HepG2 (cell line): ENCODE data around the gene STAT1. TPM values are rescaled to one million over a fixed set of nuclear protein-coding genes. Genes with fewer than 3 reads are reported as not detected.

Experiments
- BRD4 ChIP-seq: sonication (generic); formaldehyde crosslinking; IDR thresholded peaks from 2 replicates; pipeline ENCODE4 v1.4.0; 2020; ENCODE audit warnings: missing genetic modification reagents
- CBFB ChIP-seq: sonication (generic); formaldehyde crosslinking; IDR thresholded peaks from 2 replicates; pipeline ENCODE4 v1.4.0; 2020; ENCODE audit warnings: missing genetic modification reagents
- FLYWCH1 ChIP-seq: sonication (generic); formaldehyde crosslinking; IDR thresholded peaks from 2 replicates; pipeline ENCODE4 v1.8.1; 2023; ENCODE audit warnings: mild to moderate bottlenecking, missing genetic modification reagents
- MBD4 ChIP-seq: IDR thresholded peaks from 2 replicates; pipeline ENCODE4 v1.6.1; 2012; ENCODE audit warnings: low read length, inconsistent platforms, borderline replicate concordance
- MIER3 ChIP-seq: IDR thresholded peaks from 2 replicates; pipeline ENCODE4 v1.6.1; 2016; ENCODE audit warnings: missing compliant biosample characterization, borderline replicate concordance
- MTA3 ChIP-seq: sonication (generic); formaldehyde crosslinking; IDR thresholded peaks from 2 replicates; pipeline ENCODE4 v1.4.0; 2020; ENCODE audit warnings: missing genetic modification reagents
- ONECUT2 ChIP-seq: sonication (generic); formaldehyde crosslinking; IDR thresholded peaks from 2 replicates; pipeline ENCODE4 v1.4.0; 2020; ENCODE audit warnings: missing genetic modification reagents
- RFX3 ChIP-seq: IDR thresholded peaks from 2 replicates; pipeline ENCODE4 v1.6.1; 2016; ENCODE audit warnings: missing biosample characterization, missing genetic modification reagents
- SRY ChIP-seq: sonication (generic); formaldehyde crosslinking; IDR thresholded peaks from 2 replicates; pipeline ENCODE4 v1.8.0; 2022; ENCODE audit warnings: mild to moderate bottlenecking, missing genetic modification reagents
- TEAD2 ChIP-seq: sonication (generic); formaldehyde crosslinking; IDR thresholded peaks from 2 replicates; pipeline ENCODE4 v1.9.0; 2021; ENCODE audit warnings: missing genetic modification reagents
- TMF1 ChIP-seq: sonication (generic); formaldehyde crosslinking; IDR thresholded peaks from 2 replicates; pipeline ENCODE4 v1.8.1; 2022; ENCODE audit warnings: low read depth, missing genetic modification reagents
- ZBTB25 ChIP-seq: IDR thresholded peaks from 2 replicates; pipeline ENCODE4 v1.6.1; 2018; ENCODE audit warnings: missing genetic modification reagents
- ZFP41 ChIP-seq: sonication (generic); formaldehyde crosslinking; IDR thresholded peaks from 2 replicates; pipeline ENCODE4 v1.4.0; 2020; ENCODE audit warnings: mild to moderate bottlenecking, missing genetic modification reagents, borderline replicate concordance
- ZFX ChIP-seq: sonication (generic); formaldehyde crosslinking; IDR thresholded peaks from 2 replicates; pipeline ENCODE4 v1.4.0; 2020; ENCODE audit warnings: mild to moderate bottlenecking, low read depth, missing genetic modification reagents, moderate library complexity
- ZNF296 ChIP-seq: sonication (generic); formaldehyde crosslinking; conservative IDR thresholded peaks from 2 replicates; pipeline ENCODE4 v1.5.0; 2020; ENCODE audit warnings: mild to moderate bottlenecking, missing genetic modification reagents
- ZNF318 ChIP-seq: sonication (generic); formaldehyde crosslinking; IDR thresholded peaks from 2 replicates; pipeline ENCODE4 v1.4.0; 2020; ENCODE audit warnings: mild to moderate bottlenecking, missing genetic modification reagents
- ZNF34 ChIP-seq: sonication (generic); formaldehyde crosslinking; IDR thresholded peaks from 2 replicates; pipeline ENCODE4 v1.4.0; 2020; ENCODE audit warnings: mild to moderate bottlenecking, missing genetic modification reagents, borderline replicate concordance
- ZNF569 ChIP-seq: sonication (generic); formaldehyde crosslinking; IDR thresholded peaks from 2 replicates; pipeline ENCODE4 v1.5.0; 2020; ENCODE audit warnings: mild to moderate bottlenecking, missing genetic modification reagents, moderate library complexity, borderline replicate concordance
- ZNF674 ChIP-seq: sonication (generic); formaldehyde crosslinking; IDR thresholded peaks from 2 replicates; pipeline ENCODE4 v1.5.0; 2020; ENCODE audit warnings: low read depth, mild to moderate bottlenecking, missing genetic modification reagents
- ZNF737 ChIP-seq: sonication (generic); formaldehyde crosslinking; IDR thresholded peaks from 2 replicates; pipeline ENCODE4 v1.5.0; 2020; ENCODE audit warnings: missing genetic modification reagents, mild to moderate bottlenecking, borderline replicate concordance
- ZNF761 ChIP-seq: sonication (generic); formaldehyde crosslinking; conservative IDR thresholded peaks from 2 replicates; pipeline ENCODE4 v1.4.0; 2020; ENCODE audit warnings: mild to moderate bottlenecking, missing genetic modification reagents
- ZNF83 ChIP-seq: sonication (generic); formaldehyde crosslinking; IDR thresholded peaks from 2 replicates; pipeline ENCODE4 v1.4.0; 2020; ENCODE audit warnings: missing genetic modification reagents, mild to moderate bottlenecking, borderline replicate concordance
- polyA plus RNA-seq, 8 experiments: library from polyadenylated mRNA; depleted of rRNA in 3 of 8; stranded (reverse) in 7 of 8; unstranded in 1 of 8; fragments of >200 nt; fragmentation: Illumina TruSeq in 4 of 8; extraction: Trizol in 4 of 8; gene quantifications; 2 replicates each; pipeline versions ENCODE4 v1.2.1 to v1.2.3, GENCODE V29; 2011 to 2016; ENCODE audit warnings: low read depth in 4 of 8, missing spikeins in 1 of 8, mixed read lengths in 1 of 8; ENCODE audit not compliant: insufficient read depth in 1 of 8
- total RNA-seq, 5 experiments: library from RNA; depleted of rRNA; stranded (reverse); fragments of >200 nt; fragmentation: Illumina TruSeq; extraction: Trizol; gene quantifications; 2 replicates each; pipeline ENCODE4 v1.2.3, GENCODE V29; 2016; ENCODE audit warnings: low read depth in 1 of 5

The STAT1 gene
- total and polyA plus RNA-seq, 2 of the 13 experiments (the other 11 are each of a cell fraction or from before 2014, with no cell fraction given), result 21.8 to 59.6 TPM

GRCh38 chr2:191013932-191014652 lies at the start of gene STAT1 (continued):
- 0 out of 2 replicates have a peak, but pooled peaks have one; percentile 1 for TF ChIP-seq ZNF296 (CRISPR knock-in tag)
- TF ChIP-seq RFX3 (CRISPR knock-in tag), result peak; percentile 51; the same call in 1 of the 2 replicates
- TF ChIP-seq ZNF569 (CRISPR knock-in tag), result peak; percentile 93; the same call in 1 of the 2 replicates
- peak; percentile 81; the same call in 1 of the 2 replicates for TF ChIP-seq FLYWCH1 (CRISPR knock-in tag)
- TF ChIP-seq CBFB (CRISPR knock-in tag), result peak; percentile 98
- TF ChIP-seq ZFX, result peak; percentile 93
- peak; percentile 78; the same call in 1 of the 2 replicates for TF ChIP-seq BRD4 (CRISPR knock-in tag)
- TF ChIP-seq SRY (CRISPR knock-in tag), result peak; percentile 71; the same call in 1 of the 2 replicates
- TF ChIP-seq ZNF674 (CRISPR knock-in tag), result no peak
- TF ChIP-seq ZFP41 (CRISPR knock-in tag), result peak; percentile 92; the same call in 1 of the 2 replicates
- no peak for TF ChIP-seq TEAD2 (CRISPR knock-in tag)
- no peak for TF ChIP-seq ONECUT2 (CRISPR knock-in tag)
- peak; percentile 91 for TF ChIP-seq TMF1 (CRISPR knock-in tag)
- TF ChIP-seq MIER3, result no peak; the same call in 1 of the 2 replicates
- TF ChIP-seq ZNF83, result 0 out of 2 replicates have a peak, but pooled peaks have one; percentile 15
- peak; percentile 95; the same call in 1 of the 2 replicates for TF ChIP-seq ZNF737 (CRISPR knock-in tag)
- TF ChIP-seq MBD4, result no peak
- TF ChIP-seq ZBTB25 (CRISPR knock-in tag), result peak; percentile 72; the same call in 1 of the 2 replicates
- TF ChIP-seq ZNF34 (CRISPR knock-in tag), result no peak; the same call in 1 of the 2 replicates
- TF ChIP-seq ZNF761 (CRISPR knock-in tag), result peak; percentile 98
- TF ChIP-seq ZNF318, result peak; percentile 87; the same call in 1 of the 2 replicates
- TF ChIP-seq MTA3 (CRISPR knock-in tag), result no peak
